ENCODE data around the gene SGCA. TPM values are rescaled to one million over a fixed set of nuclear protein-coding genes. Genes with fewer than 3 reads are reported as not detected.

SGCA gene
- total and polyA plus RNA-seq, 10 of the 15 experiments (the other 5 are each of a cell fraction or from before 2014, with no cell fraction given), result 0.13 to 2.2 (median 0.50) TPM; not detected in 2

GRCh38 chr17:50221864-50222545 is 56.2 kb downstream of the SGCA start (continued):
- TF ChIP-seq CEBPZ (IDR thresholded peaks at IDR 0.05; ENCODE audit: low read depth, low read length) (no peak), MEF2A (IDR thresholded peaks at IDR 0.05; ENCODE audit: insufficient read depth, low read depth, low read length) (no peak), JUNB (IDR thresholded peaks at IDR 0.05) (no peak), BCL11A (IDR thresholded peaks at IDR 0.05; ENCODE audit: low read depth, low read length) (no peak), CHD2 (IDR thresholded peaks at IDR 0.05; ENCODE audit: borderline replicate concordance, low read depth, low read length) (no peak), MEF2B (IDR thresholded peaks at IDR 0.05; ENCODE audit: partially characterized antibody, poor library complexity, severe bottlenecking) (no peak)

- intact Hi-C loops (cut with micrococcal nuclease; ENCODE audit: unreplicated experiment) (no loop called here), in situ Hi-C loops (cut with MboI) (no loop called here)
- Histone ChIP-seq H3K36me3 (ENCODE audit: control insufficient read depth in 2 of 2, insufficient read depth in 2 of 2, low read length in 1 of 2) (no peaks in the 10 kb centered on the region), H2AFZ (ENCODE audit: control insufficient read depth, low read depth, low read length) (no peak overlapping the region), H3K9ac (ENCODE audit: control insufficient read depth, insufficient read depth, low read length) (no peak overlapping the region), H3K27me3 (replicated peaks in 1 of 2; ENCODE audit: control insufficient read depth in 2 of 2, insufficient read depth in 2 of 2, low read length in 1 of 2) (no peaks in the 10 kb centered on the region), H3K9me3 (replicated peaks; ENCODE audit: control insufficient read depth, insufficient read depth, low read length) (no peaks in the 10 kb centered on the region; the same call in 1 of the 3 replicates), H3K27ac (ENCODE audit: control insufficient read depth, insufficient read depth) (no peak overlapping the region), H3K79me2 (ENCODE audit: control insufficient read depth, insufficient read depth, low read length) (no peaks in the 10 kb centered on the region), H3K4me2 (ENCODE audit: control insufficient read depth, insufficient read depth) (no peak overlapping the region), H4K20me1 (ENCODE audit: control insufficient read depth, insufficient read depth) (no peaks in the 10 kb centered on the region), H3K4me3 (no peak overlapping the region), H3K4me1 (ENCODE audit: control insufficient read depth, insufficient read depth, low read length) (peaks cover 11% of the 10 kb centered on the region)
- ChIA-PET POLR2A (interaction anchor here (0.5 to 0.6 kb wide), 2 partner anchors 1024 to 1045 kb away, joined by 3 read pairs; no protein-coding TSS in a partner anchor), RAD21 (ENCODE audit: unreplicated experiment) (no interaction called here), CTCF (interaction anchor here (1.4 to 2.1 kb wide), 2 partner anchors 10 to 101 kb away, joined by 5 to 9 read pairs; no protein-coding TSS in a partner anchor), SMC1A (ENCODE audit: uncharacterized antibody, unreplicated experiment) (interaction anchor here (2.3 kb wide), 1 partner anchor 10 kb away, joined by 5 read pairs; no protein-coding TSS in a partner anchor)
- 58% methylated on average over 6 of the region's 6 CpGs for WGBS (ENCODE audit: insufficient coverage, insufficient replicate concordance, low lambda C conversion rate, missing lambda C conversion rate)
- ATAC-seq (no peak), FAIRE-seq (no peak), DNase-seq (ENCODE audit: low read depth, low spot score) (no peak)
- BruUV-seq (replicated peaks), result no TSS peak
- no peak for TF ChIP-seq POLR2A (IDR thresholded peaks at IDR 0.05; ENCODE audit: low read depth, low read length)
- TF ChIP-seq SIX5 (IDR thresholded peaks at IDR 0.05; ENCODE audit: low read depth, low read length, severe bottlenecking), result no peak
- TF ChIP-seq HSF1 (IDR thresholded peaks at IDR 0.05; ENCODE audit: low read depth, low read length), result no peak
- no peak for TF ChIP-seq PRDM15 (CRISPR knock-in tag; IDR thresholded peaks at IDR 0.05)
- no peak for TF ChIP-seq ZNF207 (IDR thresholded peaks at IDR 0.05; ENCODE audit: borderline replicate concordance)
- no peak for TF ChIP-seq STAT3 (IDR thresholded peaks at IDR 0.05; ENCODE audit: low read depth, low read length)
- TF ChIP-seq BMI1 (IDR thresholded peaks at IDR 0.05; ENCODE audit: borderline replicate concordance), result no peak
- TF ChIP-seq CEBPB (IDR thresholded peaks at IDR 0.05; ENCODE audit: borderline replicate concordance in 1 of 2, low read depth in 2 of 2, low read length in 2 of 2), result no peak
Measured at GRCh38 chr17:50222922-50223321, 57.1 kb downstream of the SGCA start.

Data from GM12878 (cell line).